Measurements from ENCODE around the gene LINC01488. TPM values are rescaled to one million over a fixed set of nuclear protein-coding genes. Genes with fewer than 3 reads are reported as not detected.

Gene LINC01488
- total RNA-seq, 1 donor from 2014 or later = not detected

DNA sequence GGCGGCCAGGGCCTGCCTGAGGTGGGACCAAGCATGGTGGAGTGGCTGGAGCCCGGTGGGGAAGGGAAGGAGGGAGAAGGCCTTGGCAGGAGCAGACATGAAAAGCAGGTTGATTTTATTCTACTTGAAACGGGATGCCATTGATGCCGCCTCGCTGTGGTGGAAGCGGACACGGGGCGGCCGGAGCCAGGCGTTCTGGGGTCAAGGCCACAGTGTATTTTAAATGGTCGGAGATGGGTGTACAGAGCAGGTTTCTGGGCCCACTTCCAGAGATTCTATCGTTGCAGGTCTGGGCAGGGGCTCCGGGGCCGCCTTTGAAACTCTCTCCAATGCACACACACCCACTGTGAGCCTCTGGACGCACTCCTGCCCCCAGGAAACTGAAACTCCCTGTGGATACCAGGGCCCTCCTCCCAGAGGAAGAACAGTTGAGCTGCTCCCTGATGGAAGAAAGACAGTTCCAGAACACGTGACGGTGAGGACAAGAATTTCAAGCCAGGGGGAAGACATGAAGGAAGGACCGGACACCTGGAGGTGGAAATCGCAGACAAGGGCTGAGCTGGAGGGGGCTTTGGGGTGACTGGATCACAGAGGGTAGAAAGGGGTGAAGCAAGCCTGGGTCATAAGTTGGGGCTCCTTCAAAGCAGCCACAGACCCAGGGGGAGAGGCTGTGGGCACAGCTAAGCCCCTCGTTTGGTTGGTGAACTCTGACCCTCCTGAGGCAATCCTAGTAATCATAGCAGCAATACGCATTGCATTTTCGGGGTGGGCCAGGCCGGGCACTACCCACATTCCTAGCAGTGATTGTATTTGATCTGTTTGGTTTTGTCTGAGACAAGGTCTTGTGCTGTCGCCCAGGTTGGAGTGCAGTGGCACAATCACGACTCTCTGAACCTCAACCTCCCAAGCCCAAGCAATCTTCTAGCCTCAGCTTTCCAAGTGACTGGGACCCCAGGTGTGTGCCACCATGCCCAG, 12.3 kb upstream of the LINC01488 start:
- Histone ChIP-seq H3K27ac (ENCODE audit: low read depth, low read length) (no peak overlapping the region), H3K4me3 (ENCODE audit: low read length in 3 of 3) (no peak overlapping the region), H3K9me3 (ENCODE audit: control insufficient read depth in 3 of 3, low read length in 3 of 3) (peaks cover 0 to 6% (median 5%) of the 10 kb centered on the region in 3 donors), H3K36me3 (ENCODE audit: control insufficient read depth in 3 of 3, insufficient read depth in 3 of 3, low read length in 3 of 3) (no peaks in the 10 kb centered on the region), H3K4me1 (ENCODE audit: control insufficient read depth in 3 of 3, insufficient read depth in 3 of 3, low read length in 3 of 3) (peaks cover under 1 to 7% (median 4%) of the 10 kb centered on the region in 3 donors), H3K9ac (ENCODE audit: low read depth in 1 of 3, low read length in 3 of 3) (no peak overlapping the region), H3K27me3 (ENCODE audit: control insufficient read depth in 3 of 3, insufficient read depth in 3 of 3, low read length in 3 of 3) (peaks cover 4 to 27% (median 14%) of the 10 kb centered on the region in 3 donors)

DNA sequence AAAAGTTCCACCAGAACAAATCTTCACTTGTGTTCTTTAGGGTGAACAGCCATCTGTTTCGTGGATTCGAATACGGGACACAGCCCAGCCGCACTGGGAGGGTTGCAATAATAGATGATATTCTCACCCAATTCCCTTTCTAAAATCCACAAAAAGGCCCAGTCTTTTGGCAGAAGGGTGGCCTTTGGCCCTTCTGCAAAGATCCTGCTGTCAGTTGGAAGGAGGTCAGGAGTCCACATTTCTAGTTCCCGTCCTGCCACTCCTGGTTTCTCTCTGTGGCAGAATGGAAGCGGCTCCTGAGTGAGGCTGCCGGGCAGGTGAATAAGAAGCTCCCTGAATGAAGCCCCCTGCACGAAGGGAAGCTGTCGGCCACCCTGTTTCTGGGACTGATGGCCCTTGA, 11.2 kb upstream of the LINC01488 start:
- peaks cover 4 to 24% (median 19%) of the 10 kb centered on the region in 3 donors for H3K27me3 ChIP-seq (ENCODE audit: control insufficient read depth in 3 of 3, insufficient read depth in 3 of 3, low read length in 3 of 3)
- H3K27ac ChIP-seq (ENCODE audit: low read depth, low read length) = no peak overlapping the region
- peaks cover 0 to 2% (median 2%) of the 10 kb centered on the region in 3 donors for H3K4me1 ChIP-seq (ENCODE audit: control insufficient read depth in 3 of 3, insufficient read depth in 3 of 3, low read length in 3 of 3)
- no peak overlapping the region for H3K9ac ChIP-seq (ENCODE audit: low read depth in 1 of 3, low read length in 3 of 3)
- H3K4me3 ChIP-seq (ENCODE audit: low read length in 3 of 3) = no peak overlapping the region
- H3K9me3 ChIP-seq (ENCODE audit: control insufficient read depth in 3 of 3, low read length in 3 of 3) = peaks cover 0 to 6% (median 5%) of the 10 kb centered on the region in 3 donors
- no peaks in the 10 kb centered on the region for H3K36me3 ChIP-seq (ENCODE audit: control insufficient read depth in 3 of 3, insufficient read depth in 3 of 3, low read length in 3 of 3)

DNA sequence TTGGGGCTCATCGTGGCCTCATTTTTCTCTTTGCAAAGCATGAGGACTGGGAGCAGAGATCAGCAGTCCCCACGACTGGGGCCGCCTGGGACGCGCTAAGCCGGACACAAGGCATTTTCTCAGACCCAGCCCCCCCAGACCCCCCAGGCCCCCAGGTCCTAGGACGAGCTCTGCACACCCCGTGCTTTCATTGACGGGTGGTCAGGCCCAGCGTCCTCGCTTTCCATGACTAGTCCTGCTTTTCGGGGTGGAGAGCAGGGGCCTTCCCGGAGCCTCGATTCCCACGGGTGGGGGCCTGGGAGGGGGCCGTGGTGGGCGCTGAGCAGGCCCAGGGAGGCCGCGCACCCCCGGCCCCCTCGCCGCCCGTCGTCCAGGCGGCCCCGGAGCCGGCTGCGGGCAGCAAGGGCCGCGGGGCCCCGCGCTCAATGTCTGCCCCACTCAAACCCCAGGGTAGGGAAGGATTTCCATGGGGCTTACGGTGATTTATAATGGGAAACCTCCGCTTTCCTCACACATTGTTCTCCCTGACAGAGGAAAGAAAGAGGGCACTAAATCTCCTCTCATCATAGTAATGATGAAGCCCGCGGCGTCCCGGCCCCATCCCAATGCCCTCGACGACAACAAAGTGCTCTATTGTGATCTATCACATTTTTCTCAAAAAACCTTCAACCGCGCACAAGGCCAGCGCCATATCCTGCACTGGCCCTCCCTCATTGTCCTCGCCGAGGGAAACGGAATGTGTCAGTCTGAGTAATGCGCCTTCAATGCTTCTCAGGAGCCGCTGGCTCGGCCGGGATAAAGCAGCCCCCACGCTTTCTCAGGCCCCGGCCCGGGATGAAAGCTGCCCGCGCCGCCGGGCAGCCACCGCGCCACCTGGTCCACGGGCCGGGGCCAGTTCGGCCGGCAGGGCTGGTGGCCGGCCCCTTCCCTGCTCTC, 10.4 kb upstream of the LINC01488 start:
- Histone ChIP-seq H3K4me3 (ENCODE audit: low read length in 3 of 3) (no peak overlapping the region), H3K27me3 (ENCODE audit: control insufficient read depth in 3 of 3, insufficient read depth in 3 of 3, low read length in 3 of 3) (peaks cover 4 to 19% (median 17%) of the 10 kb centered on the region in 3 donors), H3K36me3 (ENCODE audit: control insufficient read depth in 3 of 3, insufficient read depth in 3 of 3, low read length in 3 of 3) (no peaks in the 10 kb centered on the region), H3K27ac (ENCODE audit: low read depth, low read length) (no peak overlapping the region), H3K4me1 (ENCODE audit: control insufficient read depth in 3 of 3, insufficient read depth in 3 of 3, low read length in 3 of 3) (peaks cover 0 to 2% (median 0%) of the 10 kb centered on the region in 3 donors), H3K9me3 (ENCODE audit: control insufficient read depth in 3 of 3, low read length in 3 of 3) (peaks cover 0 to 6% (median 5%) of the 10 kb centered on the region in 3 donors), H3K9ac (ENCODE audit: low read depth in 1 of 3, low read length in 3 of 3) (no peak overlapping the region)

DNA sequence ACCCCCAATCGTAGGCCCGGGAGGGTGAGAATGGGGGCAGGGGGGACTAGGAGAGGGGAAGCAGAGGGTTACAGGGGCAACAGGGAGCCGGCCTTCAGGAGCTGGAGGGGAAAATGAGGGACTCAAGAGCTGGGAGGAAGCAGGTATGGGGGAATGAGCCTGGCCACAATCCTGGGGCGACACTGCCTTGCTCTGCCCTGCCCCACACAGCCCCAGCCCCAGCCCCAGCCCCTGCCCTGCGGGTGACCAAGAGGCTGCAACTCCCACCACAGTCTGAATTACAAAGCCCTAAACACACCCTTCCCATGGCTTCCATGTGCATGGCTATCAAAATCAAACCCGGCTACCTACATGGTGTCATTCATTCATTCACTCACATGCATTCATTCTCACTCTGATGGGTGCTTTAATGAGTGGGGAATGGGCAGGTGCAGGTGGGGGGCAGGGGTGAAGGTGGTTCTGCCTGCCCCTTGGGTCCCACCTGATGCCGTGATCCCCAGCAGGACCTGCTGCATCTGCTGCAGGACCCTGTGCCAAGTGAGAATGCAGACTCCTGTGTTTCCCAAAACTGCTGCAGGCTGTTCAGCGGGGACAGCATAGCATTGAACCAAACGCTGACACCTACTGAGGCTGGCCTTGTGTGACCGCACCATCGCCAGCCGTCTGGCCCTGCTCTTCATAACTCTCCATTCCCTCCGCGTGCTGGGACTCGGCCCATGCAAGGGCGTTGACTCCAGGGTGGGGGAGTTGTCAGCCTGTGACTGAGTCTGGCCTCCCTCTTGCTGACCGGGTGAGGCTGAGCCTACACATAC, 9.5 kb upstream of the LINC01488 start:
- no peaks in the 10 kb centered on the region for H3K36me3 ChIP-seq (ENCODE audit: control insufficient read depth in 3 of 3, insufficient read depth in 3 of 3, low read length in 3 of 3)
- H3K27me3 ChIP-seq (ENCODE audit: control insufficient read depth in 3 of 3, insufficient read depth in 3 of 3, low read length in 3 of 3) = peaks cover 4 to 19% (median 17%) of the 10 kb centered on the region in 3 donors
- H3K9ac ChIP-seq (ENCODE audit: low read depth in 1 of 3, low read length in 3 of 3) = no peak overlapping the region
- no peak overlapping the region for H3K4me3 ChIP-seq (ENCODE audit: low read length in 3 of 3)
- H3K9me3 ChIP-seq (ENCODE audit: control insufficient read depth in 3 of 3, low read length in 3 of 3) = peaks cover 0 to 6% (median 5%) of the 10 kb centered on the region in 3 donors
- H3K4me1 ChIP-seq (ENCODE audit: control insufficient read depth in 3 of 3, insufficient read depth in 3 of 3, low read length in 3 of 3) = peaks cover 0 to 2% (median 0%) of the 10 kb centered on the region in 3 donors
- no peak overlapping the region for H3K27ac ChIP-seq (ENCODE audit: low read depth, low read length)

DNA sequence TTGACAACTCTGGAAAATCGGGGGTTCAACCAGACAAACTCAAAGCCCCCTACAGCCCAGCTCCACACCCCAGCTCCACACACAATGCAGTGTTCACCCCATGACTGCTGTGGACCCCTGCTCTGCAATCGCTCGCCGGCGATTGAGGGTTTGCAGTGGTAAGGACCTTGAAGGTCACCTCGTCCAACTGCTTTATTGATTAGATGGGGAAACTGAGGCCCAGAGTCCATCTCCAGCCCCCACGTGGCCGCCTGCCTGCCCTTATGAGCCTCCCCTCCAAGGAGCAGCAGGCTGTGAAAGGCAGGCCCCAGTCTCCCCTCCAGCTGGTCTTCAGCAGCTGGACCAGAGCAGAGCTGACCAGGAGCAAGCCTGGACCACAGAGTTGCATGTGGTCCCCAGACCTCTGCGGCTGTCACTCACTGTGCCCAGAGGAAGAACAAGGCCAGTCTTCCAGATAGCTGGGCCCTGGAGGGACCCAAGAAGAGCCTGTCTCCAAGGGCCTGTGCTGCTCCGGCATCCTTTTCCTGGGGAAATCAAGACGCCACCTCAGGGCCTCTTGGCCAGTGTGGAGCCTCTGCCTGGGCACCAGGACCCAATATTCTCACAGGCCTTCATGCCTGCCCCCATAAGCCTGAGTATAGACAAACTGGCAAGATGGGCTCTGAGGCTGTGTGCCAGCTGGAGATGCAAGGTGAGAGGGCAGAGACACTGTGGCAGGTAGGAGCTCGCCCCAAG, 8.8 kb upstream of the LINC01488 start:
- Histone ChIP-seq H3K27me3 (ENCODE audit: control insufficient read depth in 3 of 3, insufficient read depth in 3 of 3, low read length in 3 of 3) (peaks cover 7 to 22% (median 20%) of the 10 kb centered on the region in 3 donors), H3K9ac (ENCODE audit: low read depth in 1 of 3, low read length in 3 of 3) (no peak overlapping the region), H3K9me3 (ENCODE audit: control insufficient read depth in 3 of 3, low read length in 3 of 3) (peaks cover 0 to 6% (median 5%) of the 10 kb centered on the region in 3 donors), H3K4me3 (ENCODE audit: low read length in 3 of 3) (no peak overlapping the region), H3K27ac (ENCODE audit: low read depth, low read length) (no peak overlapping the region), H3K4me1 (ENCODE audit: control insufficient read depth in 3 of 3, insufficient read depth in 3 of 3, low read length in 3 of 3) (no peaks in the 10 kb centered on the region), H3K36me3 (ENCODE audit: control insufficient read depth in 3 of 3, insufficient read depth in 3 of 3, low read length in 3 of 3) (no peaks in the 10 kb centered on the region)

DNA sequence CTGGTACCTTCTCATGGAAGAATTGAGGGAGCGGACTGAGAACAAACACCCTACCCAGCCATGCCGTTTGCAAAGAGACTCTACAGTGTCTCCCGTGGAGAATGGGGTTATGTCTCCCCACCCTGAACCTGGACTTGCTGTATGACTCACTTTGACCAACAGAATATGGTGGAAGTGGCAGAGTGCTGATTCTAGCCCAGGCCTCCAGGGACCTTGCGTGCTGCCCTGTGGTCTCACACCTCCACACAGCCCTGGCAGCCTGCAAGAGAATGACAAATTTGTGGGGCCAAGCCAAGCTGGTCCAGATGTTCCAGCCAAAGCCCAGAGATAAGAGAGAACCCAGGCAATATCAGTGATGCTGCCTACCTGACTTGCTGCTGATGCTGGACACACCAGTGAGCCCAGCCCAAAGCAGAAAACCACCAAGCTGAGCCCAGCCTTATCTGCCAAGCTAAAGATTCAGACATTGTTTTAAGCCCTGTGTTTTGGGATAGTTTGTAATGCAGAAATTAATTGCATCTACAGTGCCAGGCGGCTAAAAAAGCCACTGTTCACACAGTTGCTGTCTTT, 8.1 kb upstream of the LINC01488 start:
- Histone ChIP-seq H3K4me3 (ENCODE audit: low read length in 3 of 3) (no peak overlapping the region), H3K4me1 (ENCODE audit: control insufficient read depth in 3 of 3, insufficient read depth in 3 of 3, low read length in 3 of 3) (no peaks in the 10 kb centered on the region), H3K9me3 (ENCODE audit: control insufficient read depth in 3 of 3, low read length in 3 of 3) (peaks cover 0 to 6% (median 5%) of the 10 kb centered on the region in 3 donors), H3K27ac (ENCODE audit: low read depth, low read length) (no peak overlapping the region), H3K36me3 (ENCODE audit: control insufficient read depth in 3 of 3, insufficient read depth in 3 of 3, low read length in 3 of 3) (no peaks in the 10 kb centered on the region), H3K9ac (ENCODE audit: low read depth in 1 of 3, low read length in 3 of 3) (no peak overlapping the region), H3K27me3 (ENCODE audit: control insufficient read depth in 3 of 3, insufficient read depth in 3 of 3, low read length in 3 of 3) (peaks cover 7 to 25% (median 20%) of the 10 kb centered on the region in 3 donors)

DNA sequence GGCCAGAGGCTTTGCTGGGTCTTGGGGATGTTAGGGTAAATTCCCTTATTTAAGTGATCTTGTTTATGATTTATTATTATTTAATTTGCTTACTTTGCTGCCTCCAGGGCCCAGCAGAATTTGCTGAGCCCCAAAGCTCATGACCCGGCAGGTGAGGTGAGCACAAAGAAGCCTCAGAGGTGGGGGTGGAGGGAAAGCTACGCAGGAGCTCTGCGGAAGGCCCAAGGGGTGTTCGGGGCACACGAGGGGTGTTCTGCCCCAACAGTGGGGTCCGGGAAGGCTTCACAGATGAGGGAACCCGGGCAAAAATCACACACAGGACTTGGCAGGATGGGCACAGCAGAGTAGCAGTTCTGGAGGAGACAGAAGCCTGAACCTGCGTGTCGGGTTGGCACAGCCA, 6.7 kb upstream of the LINC01488 start:
- H3K36me3 ChIP-seq (ENCODE audit: control insufficient read depth in 3 of 3, insufficient read depth in 3 of 3, low read length in 3 of 3) = no peaks in the 10 kb centered on the region
- peaks cover 0 to 6% (median 5%) of the 10 kb centered on the region in 3 donors for H3K9me3 ChIP-seq (ENCODE audit: control insufficient read depth in 3 of 3, low read length in 3 of 3)
- no peak overlapping the region for H3K9ac ChIP-seq (ENCODE audit: low read depth in 1 of 3, low read length in 3 of 3)
- H3K4me3 ChIP-seq (ENCODE audit: low read length in 3 of 3) = no peak overlapping the region
- H3K27ac ChIP-seq (ENCODE audit: low read depth, low read length) = no peak overlapping the region
- peaks cover 0 to 4% (median 2%) of the 10 kb centered on the region in 3 donors for H3K4me1 ChIP-seq (ENCODE audit: control insufficient read depth in 3 of 3, insufficient read depth in 3 of 3, low read length in 3 of 3)
- peaks cover 7 to 25% (median 20%) of the 10 kb centered on the region in 3 donors for H3K27me3 ChIP-seq (ENCODE audit: control insufficient read depth in 3 of 3, insufficient read depth in 3 of 3, low read length in 3 of 3)

DNA sequence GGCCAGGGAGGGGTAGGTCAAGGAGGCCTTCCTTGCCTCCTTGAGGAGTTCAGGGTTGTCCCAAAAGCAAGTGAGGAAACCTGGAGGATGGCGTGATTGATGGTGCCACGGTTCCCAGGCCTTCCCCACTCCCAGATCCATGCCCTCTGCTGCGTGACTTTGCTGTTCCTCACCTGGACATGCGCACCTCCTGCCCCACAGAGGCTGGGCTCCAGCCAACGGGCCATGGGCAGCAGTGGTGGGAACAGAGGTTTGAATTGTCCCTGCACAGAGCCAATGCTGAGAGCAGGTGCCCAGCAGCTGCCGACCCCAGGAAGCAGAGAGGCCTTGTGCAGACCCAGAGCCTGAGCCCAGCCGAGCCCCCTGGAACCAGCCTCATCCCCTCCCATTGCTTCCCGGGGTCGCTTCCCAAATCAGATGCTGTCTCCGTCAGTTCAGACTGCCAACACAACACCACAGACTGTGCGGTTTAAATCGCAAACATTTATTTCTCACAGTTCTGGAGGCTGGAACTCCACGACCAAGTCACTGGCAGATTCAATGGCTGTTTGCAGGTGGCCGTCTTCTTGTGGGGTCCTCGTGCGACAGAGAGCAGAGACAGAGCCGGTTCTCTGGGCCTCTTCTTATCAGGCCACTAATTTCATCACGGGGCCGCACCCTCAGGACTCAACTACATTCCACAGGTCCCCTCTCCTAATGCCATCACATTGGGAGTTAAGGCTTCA, 6.2 kb upstream of the LINC01488 start:
- H3K27ac ChIP-seq (ENCODE audit: low read depth, low read length) = no peak overlapping the region

More for the DNA sequence above, 6.2 kb upstream of the LINC01488 start:
- H3K4me3 ChIP-seq (ENCODE audit: low read length in 3 of 3) = no peak overlapping the region
- H3K4me1 ChIP-seq (ENCODE audit: control insufficient read depth in 3 of 3, insufficient read depth in 3 of 3, low read length in 3 of 3) = peaks cover 2 to 10% (median 4%) of the 10 kb centered on the region in 3 donors
- H3K27me3 ChIP-seq (ENCODE audit: control insufficient read depth in 3 of 3, insufficient read depth in 3 of 3, low read length in 3 of 3) = peaks cover 7 to 25% (median 20%) of the 10 kb centered on the region in 3 donors
- H3K9ac ChIP-seq (ENCODE audit: low read depth in 1 of 3, low read length in 3 of 3) = no peak overlapping the region
- H3K36me3 ChIP-seq (ENCODE audit: control insufficient read depth in 3 of 3, insufficient read depth in 3 of 3, low read length in 3 of 3) = no peaks in the 10 kb centered on the region
- peaks cover 0 to 6% (median 5%) of the 10 kb centered on the region in 3 donors for H3K9me3 ChIP-seq (ENCODE audit: control insufficient read depth in 3 of 3, low read length in 3 of 3)
